Stimulated activated CD4-positive, alpha-beta T cell treated with anti-CD3 and anti-CD28 coated beads, Interleukin-15, amount 100 ng/mL, for 1 hour (primary cell): ENCODE results near the gene MYO16.

Source experiments
- DNase-seq, 2 donors: peaks; one replicate each; pipeline ENCODE4 v3.0.0-alpha.2; 2020; ENCODE audit warnings: low read depth in 1 of 2, low spot score in 1 of 2

Gene MYO16

GRCh38 chr13:108629181-108629752 lies at the start of gene MYO16:
Gene MYO16, plus strand, starts transcription at chr13:108629611. Its CDS starts 234 bp downstream, at chr13:108629845.
- DNase-seq, result no peak

GRCh38 chr13:108586826-108587225 lies 42.6 kb upstream of the MYO16 start:
- no peak for DNase-seq

- DNase-seq, result no peak
Observed at GRCh38 chr13:108588516-108588915, 40.9 kb upstream of the MYO16 start.

- no peak for DNase-seq
Observed at GRCh38 chr13:108594153-108594552, 35.3 kb upstream of the MYO16 start.

- DNase-seq, result no peak
Observed at GRCh38 chr13:108595436-108596274, 33.8 kb upstream of the MYO16 start.

- no peak for DNase-seq
Observed at GRCh38 chr13:108597943-108598342, 31.5 kb upstream of the MYO16 start.

- DNase-seq, result no peak
Observed at GRCh38 chr13:108606424-108606823, 23.0 kb upstream of the MYO16 start.

GRCh38 chr13:108609353-108609752 lies 20.1 kb upstream of the MYO16 start:
- no peak for DNase-seq

- no peak for DNase-seq
Observed at GRCh38 chr13:108610507-108610906, 18.9 kb upstream of the MYO16 start.

- no peak for DNase-seq
Observed at GRCh38 chr13:108615241-108615640, 14.2 kb upstream of the MYO16 start.

GRCh38 chr13:108618233-108618632 lies 11.2 kb upstream of the MYO16 start:
- no peak for DNase-seq

- no peak for DNase-seq
Observed at GRCh38 chr13:108621462-108621861, 7.9 kb upstream of the MYO16 start.

- DNase-seq, result no peak
Observed at GRCh38 chr13:108624108-108624507, 5.3 kb upstream of the MYO16 start.

GRCh38 chr13:108624979-108625378 lies 4.4 kb upstream of the MYO16 start:
- DNase-seq, result no peak

- DNase-seq, result no peak
Observed at GRCh38 chr13:108629988-108630387, 577 bp downstream of the MYO16 start.

GRCh38 chr13:108632649-108633167 lies 3.3 kb downstream of the MYO16 start:
- DNase-seq, result no peak

GRCh38 chr13:108638901-108639300 lies 9.5 kb downstream of the MYO16 start:
- DNase-seq, result no peak

GRCh38 chr13:108643646-108644353 lies 14.4 kb downstream of the MYO16 start:
- no peak for DNase-seq

GRCh38 chr13:108645376-108645775 lies 16.0 kb downstream of the MYO16 start:
- DNase-seq, result no peak

- DNase-seq, result no peak
Observed at GRCh38 chr13:108650271-108650670, 20.9 kb downstream of the MYO16 start.

GRCh38 chr13:108656742-108657141 lies 27.3 kb downstream of the MYO16 start:
- no peak for DNase-seq

- DNase-seq, result no peak
Observed at GRCh38 chr13:108657519-108657918, 28.1 kb downstream of the MYO16 start.
